Measurements from ENCODE around the gene TPM2. TPM values are rescaled to one million over a fixed set of nuclear protein-coding genes. Genes with fewer than 3 reads are reported as not detected.

TPM2 gene
- total RNA-seq = 1,000 to 10,000 TPM in 1 of 4 donors, 100 to 1,000 TPM in 3; 493 to 2,531 (median 633) TPM

- Histone ChIP-seq H3K36me3 (peaks cover 0 to 6% (median 0%) of the 10 kb centered on the region in 4 donors), H3K4me3 (peak within 1 kb of the TSS; percentile 52 to 75 (median 68)), H3K27ac (peak within 1 kb of the TSS; percentile 85 to 95 (median 92)), H3K9me3 (no peaks in the 10 kb centered on the region), H3K27me3 (no peaks in the 10 kb centered on the region), H3K4me1 (peaks cover 0 to 21% (median 8%) of the 10 kb centered on the region in 4 donors)
- whole genome bisulfite sequencing, 2 donors (ENCODE audit: low coverage in 1 of 2) = 46% methylated on average over 58 of the region's 61 CpGs; no CpG with 5 or more reads in 1 of the 2 donors
- DNase-seq = peak; percentile 73
- in situ Hi-C loops (cut with MboI; ENCODE audit: low pct_ligation_motif_present in 1 of 4, low pct_unique_long_range_greater_than_20kb in 1 of 4, low sequenced_read_pairs in 3 of 4) (loop anchor here in 1 of 4 donors (25.0 kb wide), 1 partner anchor 702 kb away; the partner anchor contains the start of gene DNAJB5), intact Hi-C loops (cut with DNase I; ENCODE audit: low total_unique reads) (no loop called here)
- TF ChIP-seq EP300 (IDR thresholded peaks at IDR 0.05; ENCODE audit: low read depth) (no peak), POLR2AphosphoS5 (IDR thresholded peaks at IDR 0.05) (peak; percentile 93 to 98 (median 96)), POLR2A (IDR thresholded peaks at IDR 0.05) (peak; percentile 80), CTCF (IDR thresholded peaks at IDR 0.05) (no peak)
These were observed at the start of gene TPM2 for GRCh38 chr9:35689542-35690293. Gene TPM2 (minus strand): TSS chr9:35689925. CDS start chr9:35689817, 108 bp downstream.

- H3K9me3 ChIP-seq = no peaks in the 10 kb centered on the region
- peaks cover 0 to 84% (median 38%) of the 10 kb centered on the region in 4 donors for H3K36me3 ChIP-seq
- TF ChIP-seq CTCF (IDR thresholded peaks at IDR 0.05) (no peak), EP300 (IDR thresholded peaks at IDR 0.05; ENCODE audit: low read depth) (no peak), POLR2A (IDR thresholded peaks at IDR 0.05) (no peak), POLR2AphosphoS5 (IDR thresholded peaks at IDR 0.05) (no peak)
- WGBS, 2 donors (ENCODE audit: low coverage in 1 of 2) = 81 to 87% methylated on average over 3 to 7 of the region's 7 CpGs
- intact Hi-C loops (cut with DNase I; ENCODE audit: low total_unique reads) = no loop called here
- H3K4me3 ChIP-seq = no peak overlapping the region
- in situ Hi-C loops (cut with MboI; ENCODE audit: low pct_ligation_motif_present in 1 of 4, low pct_unique_long_range_greater_than_20kb in 1 of 4, low sequenced_read_pairs in 3 of 4) = loop anchor here in 1 of 4 donors (10.0 kb wide), 1 partner anchor 76 kb away; the partner anchor contains the start of genes HINT2 and SPAG8
- H3K27me3 ChIP-seq = no peaks in the 10 kb centered on the region
- no peak overlapping the region for H3K27ac ChIP-seq
- peaks cover 2 to 18% (median 7%) of the 10 kb centered on the region in 4 donors for H3K4me1 ChIP-seq
- no peak for DNase-seq
These were observed 49.2 kb upstream of the TPM2 start for GRCh38 chr9:35738924-35739323.

GRCh38 chr9:35738186-35738585 lies 48.5 kb upstream of the TPM2 start:
- H3K27me3 ChIP-seq = no peaks in the 10 kb centered on the region
- in situ Hi-C loops (cut with MboI; ENCODE audit: low pct_ligation_motif_present in 1 of 4, low pct_unique_long_range_greater_than_20kb in 1 of 4, low sequenced_read_pairs in 3 of 4) (loop anchor here in 1 of 4 donors (10.0 kb wide), 1 partner anchor 77 kb away; the partner anchor contains the start of genes HINT2 and SPAG8), intact Hi-C loops (cut with DNase I; ENCODE audit: low total_unique reads) (no loop called here)
- no peaks in the 10 kb centered on the region for H3K9me3 ChIP-seq
- H3K27ac ChIP-seq = no peak overlapping the region
- DNase-seq = no peak
- TF ChIP-seq POLR2AphosphoS5 (IDR thresholded peaks at IDR 0.05) (no peak), CTCF (IDR thresholded peaks at IDR 0.05) (no peak), EP300 (IDR thresholded peaks at IDR 0.05; ENCODE audit: low read depth) (no peak), POLR2A (IDR thresholded peaks at IDR 0.05) (no peak)
- 81% methylated on average over 4 of the region's 4 CpGs; no CpG with 5 or more reads in 1 of the 2 donors for WGBS, 2 donors (ENCODE audit: low coverage in 1 of 2)
- H3K36me3 ChIP-seq = peaks cover 0 to 76% (median 34%) of the 10 kb centered on the region in 4 donors
- H3K4me1 ChIP-seq = peaks cover 10 to 26% (median 14%) of the 10 kb centered on the region in 4 donors
- no peak overlapping the region for H3K4me3 ChIP-seq

DNA sequence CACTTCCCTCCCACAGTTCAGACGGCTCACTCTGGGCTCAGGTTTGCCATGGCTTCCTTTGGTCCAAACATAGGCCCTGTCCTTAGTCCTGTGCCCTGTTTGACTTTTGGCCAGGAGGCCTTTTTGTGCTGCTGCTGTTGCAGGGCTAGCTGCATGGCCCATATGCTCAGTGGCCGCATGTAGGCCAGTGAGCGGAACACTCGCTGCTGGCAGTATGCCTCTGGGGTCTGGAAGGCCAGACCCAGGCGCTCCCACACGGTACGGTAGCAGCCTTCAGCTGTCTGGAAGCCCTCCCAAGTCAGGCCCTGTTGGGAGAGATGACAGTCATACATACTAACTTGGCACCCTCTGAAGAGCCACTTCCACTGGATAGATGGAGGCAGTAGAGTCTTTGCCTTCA lies 47.4 kb upstream of the TPM2 start:
- intact Hi-C loops (cut with DNase I; ENCODE audit: low total_unique reads) (no loop called here), in situ Hi-C loops (cut with MboI; ENCODE audit: low pct_ligation_motif_present in 1 of 4, low pct_unique_long_range_greater_than_20kb in 1 of 4, low sequenced_read_pairs in 3 of 4) (loop anchor here in 1 of 4 donors (10.0 kb wide), 1 partner anchor 78 kb away; the partner anchor contains the start of genes HINT2 and SPAG8)
- H3K4me1 ChIP-seq = peaks cover 11 to 29% (median 17%) of the 10 kb centered on the region in 4 donors
- TF ChIP-seq CTCF (IDR thresholded peaks at IDR 0.05) (no peak), POLR2AphosphoS5 (IDR thresholded peaks at IDR 0.05) (no peak), POLR2A (IDR thresholded peaks at IDR 0.05) (no peak)
- peaks cover 0 to 66% (median 32%) of the 10 kb centered on the region in 4 donors for H3K36me3 ChIP-seq
- 82% methylated on average over 7 of the region's 7 CpGs; no CpG with 5 or more reads in 1 of the 2 donors for WGBS, 2 donors (ENCODE audit: low coverage in 1 of 2)
- no peaks in the 10 kb centered on the region for H3K9me3 ChIP-seq
- no peaks in the 10 kb centered on the region for H3K27me3 ChIP-seq
- no peak overlapping the region for H3K27ac ChIP-seq
- no peak for DNase-seq
- H3K4me3 ChIP-seq = no peak overlapping the region
